Keratinocyte (primary cell): ENCODE results near the gene SUN3. TPM values are rescaled to one million over a fixed set of nuclear protein-coding genes. Genes with fewer than 3 reads are reported as not detected.
"Not testable (repeated sequence)": the region's sequence is repeated elsewhere in the genome, so short reads cannot be mapped to it uniquely, and the experiment has no call there.

ENCODE experiments used
- DNase-seq: peaks from one replicate; pipeline ENCODE4 v3.0.0-alpha.2; 2011; ENCODE audit warnings: low read depth, missing footprints, low spot score
- FAIRE-seq: peaks from 2 replicates; lab custom pipeline; 2011; peaks lifted over from hg19 to GRCh38; lab: Jason Lieb, UNC
- H2AFZ ChIP-seq: 2 replicates; pipeline ENCODE4 v1.6.0; 2012; ENCODE audit warnings: low read length, control low read depth, inconsistent platforms; ENCODE audit not compliant: control insufficient read depth
- H3K27ac ChIP-seq: 2 replicates; pipeline ENCODE4 v1.5.1; 2011; ENCODE audit warnings: low read length; ENCODE audit not compliant: control insufficient read depth, insufficient read depth
- H3K27me3 ChIP-seq: 3 replicates; pipeline ENCODE4 v1.6.0; 2011; ENCODE audit warnings: low read length; ENCODE audit not compliant: control insufficient read depth, insufficient read depth; ENCODE audit errors: extremely low read depth
- H3K36me3 ChIP-seq, 2 experiments: 2 replicates in 1 of 2; 3 replicates in 1 of 2; pipeline ENCODE4 v1.5.1; 2011; ENCODE audit warnings: low read length in 2 of 2, mild to moderate bottlenecking in 1 of 2; ENCODE audit not compliant: control insufficient read depth in 2 of 2, insufficient read depth in 2 of 2; ENCODE audit errors: extremely low read depth in 1 of 2
- H3K4me1 ChIP-seq: 3 replicates; pipeline ENCODE4 v1.5.1; 2011; ENCODE audit warnings: low read length; ENCODE audit not compliant: control insufficient read depth, insufficient read depth; ENCODE audit errors: extremely low read depth
- H3K4me2 ChIP-seq: 3 replicates; pipeline ENCODE4 v1.6.0; 2011; ENCODE audit warnings: low read depth, low read length; ENCODE audit not compliant: control insufficient read depth, insufficient read depth; ENCODE audit errors: extremely low read depth
- H3K4me3 ChIP-seq, 3 experiments: fragments of 200-600 bp in 1 of 3; sonication (generic) in 1 of 3; 2 replicates in 2 of 3; 3 replicates in 1 of 3; pipeline ENCODE4 v1.5.1; 2011 to 2016; ENCODE audit warnings: low read length in 3 of 3, mild to moderate bottlenecking in 3 of 3, control low read depth in 2 of 3, inconsistent platforms in 1 of 3, low read depth in 1 of 3, mixed read lengths in 1 of 3, mixed run types in 1 of 3, moderate library complexity in 1 of 3; ENCODE audit not compliant: control insufficient read depth in 2 of 3, insufficient read depth in 2 of 3; ENCODE audit errors: extremely low read depth in 1 of 3
- H3K79me2 ChIP-seq: 2 replicates; pipeline ENCODE4 v1.6.0; 2012; ENCODE audit warnings: low read length; ENCODE audit not compliant: control insufficient read depth, insufficient read depth
- H3K9ac ChIP-seq: 3 replicates; pipeline ENCODE4 v1.6.0; 2011; ENCODE audit warnings: low read length; ENCODE audit not compliant: control insufficient read depth, insufficient read depth; ENCODE audit errors: extremely low read depth
- H3K9me1 ChIP-seq: 3 replicates; pipeline ENCODE4 v1.6.0; 2011; ENCODE audit warnings: low read length; ENCODE audit not compliant: control insufficient read depth, insufficient read depth; ENCODE audit errors: extremely low read depth
- H3K9me3 ChIP-seq: 2 replicates; pipeline ENCODE4 v1.5.1; 2012; ENCODE audit warnings: low read depth, low read length; ENCODE audit not compliant: control insufficient read depth
- H4K20me1 ChIP-seq: 3 replicates; pipeline ENCODE4 v1.6.0; 2011; ENCODE audit warnings: low read length; ENCODE audit not compliant: control insufficient read depth, insufficient read depth; ENCODE audit errors: extremely low read depth
- CTCF ChIP-seq, 3 experiments: IDR thresholded peaks in 1 of 3; conservative IDR thresholded peaks in 1 of 3; optimal IDR thresholded peaks in 1 of 3; 2 replicates in 2 of 3; 3 replicates in 1 of 3; pipeline versions ENCODE3 to v1.5.1; 2011; ENCODE audit warnings: low read length in 3 of 3, mild to moderate bottlenecking in 3 of 3, moderate library complexity in 2 of 3, control low read depth in 1 of 3, inconsistent platforms in 1 of 3; ENCODE audit not compliant: insufficient read depth in 2 of 3; ENCODE audit errors: extremely low read depth in 1 of 3
- EZH2 ChIP-seq: IDR thresholded peaks from one replicate; pipeline ENCODE4 v1.6.1; 2012; ENCODE audit warnings: inconsistent platforms, mild to moderate bottlenecking, low read length, moderate library complexity
- dilution Hi-C: fragments of 300-500 bp; cut with MboI; formaldehyde crosslinking; loops from one replicate; pipeline ENCODE4 v1.7.0; 2020; ENCODE audit warnings: low sequenced_read_pairs; ENCODE audit not compliant: extremely low pct_ligation_motif_present
- polyA plus RNA-seq, 5 experiments: library from polyadenylated mRNA; depleted of rRNA in 3 of 5; stranded (reverse) in 3 of 5; stranded (forward) in 1 of 5; unstranded in 1 of 5; fragments of >200 nt; gene quantifications; 1 replicate in 1 of 5; 2 replicates in 3 of 5; 3 replicates in 1 of 5; pipeline versions ENCODE4 v1.2.1 to v1.2.3, GENCODE V29; 2011 to 2012; ENCODE audit warnings: missing spikeins in 2 of 5, low read depth in 1 of 5, low replicate concordance in 1 of 5

SUN3 gene
- polyA plus RNA-seq, 1 donor (not counting 4 experiments of a cell fraction or from before 2014, with no cell fraction given), result not detected

GRCh38 chr7:47990592-47990991, 38.3 kb downstream of the SUN3 start:
- H4K20me1 ChIP-seq, result no peaks in the 10 kb centered on the region
- no peaks in the 10 kb centered on the region for H3K36me3 ChIP-seq
- H3K27me3 ChIP-seq, result no peaks in the 10 kb centered on the region
- H3K27ac ChIP-seq, result no peak overlapping the region
- DNase-seq, result no peak
- H2AFZ ChIP-seq, result no peak overlapping the region
- FAIRE-seq, result no peak
- H3K4me1 ChIP-seq, result peaks cover 10% of the 10 kb centered on the region
- H3K79me2 ChIP-seq, result no peaks in the 10 kb centered on the region
- no peak overlapping the region for H3K4me2 ChIP-seq
- no peaks in the 10 kb centered on the region for H3K9me3 ChIP-seq
- no peaks in the 10 kb centered on the region for H3K9me1 ChIP-seq
- dilution Hi-C loops, result loop anchor here (5.0 kb wide), 1 partner anchor 37 kb away; the partner anchor contains the start of gene SUN3
- no peak overlapping the region for H3K9ac ChIP-seq
- TF ChIP-seq CTCF (optimal IDR thresholded peaks at IDR 0.05 in 1 of 3, IDR thresholded peaks at IDR 0.05 in 1 of 3, conservative IDR thresholded peaks at IDR 0.05 in 1 of 3; ENCODE audit: extremely low read depth in 1 of 3, insufficient read depth in 2 of 3, low read length in 3 of 3), result no peak
- no peak for TF ChIP-seq EZH2
- no peak overlapping the region for H3K4me3 ChIP-seq

- H3K4me3 ChIP-seq, H3K9me1 ChIP-seq, H3K27me3 ChIP-seq, H3K4me2 ChIP-seq, H4K20me1 ChIP-seq, H2AFZ ChIP-seq, H3K27ac ChIP-seq, H3K9ac ChIP-seq, H3K36me3 ChIP-seq, H3K79me2 ChIP-seq, H3K9me3 ChIP-seq, FAIRE-seq, DNase-seq: not testable (repeated sequence)
- H3K4me1 ChIP-seq, result peaks cover 10% of the 10 kb centered on the region
- dilution Hi-C loops, result loop anchor here (5.0 kb wide), 1 partner anchor 37 kb away; the partner anchor contains the start of gene SUN3
Measured at GRCh38 chr7:47989607-47990400, 39.1 kb downstream of the SUN3 start.
